AG09309 (cell line): Measurements from ENCODE around the gene ARFGAP1.

Experiments
- DNase-seq: peaks from one replicate; pipeline ENCODE4 v3.0.0-alpha.2; 2010; ENCODE audit warnings: low read depth
- H3K4me3 ChIP-seq: 2 replicates; pipeline ENCODE4 v1.5.1; 2011; ENCODE audit warnings: mild to moderate bottlenecking, low read depth, low read length, moderate library complexity; ENCODE audit not compliant: control insufficient read depth
- TF ChIP-seq, protein P1 (sequence below): IDR thresholded peaks from 2 replicates; pipeline ENCODE4 v1.5.1; 2011; ENCODE audit warnings: mild to moderate bottlenecking, low read depth, low read length, inconsistent platforms; ENCODE audit not compliant: insufficient read depth, control insufficient read depth; ENCODE audit errors: missing control alignments

The ARFGAP1 gene

DNA sequence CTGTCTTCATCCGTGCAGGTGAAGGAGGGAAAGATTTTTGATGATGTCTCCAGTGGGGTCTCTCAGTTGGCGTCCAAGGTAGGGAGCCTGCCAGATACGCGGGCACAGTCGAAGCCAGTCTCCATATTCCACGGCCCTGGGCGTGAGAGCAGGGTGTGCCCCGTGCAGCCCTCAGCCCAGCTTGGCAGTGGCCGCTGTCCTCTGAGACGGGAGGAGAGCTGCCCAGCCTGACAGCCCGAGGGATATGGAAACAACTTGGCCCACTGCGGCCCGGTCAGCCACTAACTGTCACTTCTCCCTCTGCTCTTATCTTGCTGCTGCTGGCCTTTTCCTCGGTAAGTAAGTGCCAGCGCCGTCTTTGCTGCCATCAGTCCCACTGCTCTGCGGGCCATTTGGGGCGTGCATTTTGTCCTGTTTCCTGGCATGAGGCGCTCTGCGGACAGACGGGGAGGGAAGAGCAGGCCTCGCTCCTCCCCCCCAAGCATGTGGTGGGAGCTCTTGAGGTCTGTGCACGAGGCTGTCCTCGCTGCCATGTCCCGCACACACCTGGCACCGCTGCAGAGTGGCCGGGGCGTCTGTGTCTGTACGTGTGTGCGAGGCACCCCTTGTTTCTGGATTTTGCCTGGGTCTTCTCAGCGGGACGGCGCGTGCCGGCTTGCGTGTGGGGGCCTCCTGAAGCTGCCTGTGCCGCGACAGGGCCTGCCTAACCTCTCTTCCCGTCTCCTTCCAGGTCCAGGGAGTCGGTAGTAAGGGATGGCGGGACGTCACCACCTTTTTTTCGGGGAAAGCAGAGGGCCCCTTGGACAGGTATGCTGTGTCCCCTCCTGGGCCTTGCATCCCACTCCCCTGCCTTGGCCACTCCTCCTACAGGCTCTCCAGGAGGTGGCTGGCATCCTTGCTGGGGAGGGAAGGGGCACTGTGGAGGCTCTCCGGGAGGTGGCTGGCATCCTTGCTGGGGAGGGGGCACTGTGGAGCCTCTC is 13.3 kb downstream of the ARFGAP1 start:
- DNase-seq: no peak
- TF ChIP-seq, protein P1, sequence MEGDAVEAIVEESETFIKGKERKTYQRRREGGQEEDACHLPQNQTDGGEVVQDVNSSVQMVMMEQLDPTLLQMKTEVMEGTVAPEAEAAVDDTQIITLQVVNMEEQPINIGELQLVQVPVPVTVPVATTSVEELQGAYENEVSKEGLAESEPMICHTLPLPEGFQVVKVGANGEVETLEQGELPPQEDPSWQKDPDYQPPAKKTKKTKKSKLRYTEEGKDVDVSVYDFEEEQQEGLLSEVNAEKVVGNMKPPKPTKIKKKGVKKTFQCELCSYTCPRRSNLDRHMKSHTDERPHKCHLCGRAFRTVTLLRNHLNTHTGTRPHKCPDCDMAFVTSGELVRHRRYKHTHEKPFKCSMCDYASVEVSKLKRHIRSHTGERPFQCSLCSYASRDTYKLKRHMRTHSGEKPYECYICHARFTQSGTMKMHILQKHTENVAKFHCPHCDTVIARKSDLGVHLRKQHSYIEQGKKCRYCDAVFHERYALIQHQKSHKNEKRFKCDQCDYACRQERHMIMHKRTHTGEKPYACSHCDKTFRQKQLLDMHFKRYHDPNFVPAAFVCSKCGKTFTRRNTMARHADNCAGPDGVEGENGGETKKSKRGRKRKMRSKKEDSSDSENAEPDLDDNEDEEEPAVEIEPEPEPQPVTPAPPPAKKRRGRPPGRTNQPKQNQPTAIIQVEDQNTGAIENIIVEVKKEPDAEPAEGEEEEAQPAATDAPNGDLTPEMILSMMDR: no peak
- no peak overlapping the region for H3K4me3 ChIP-seq

DNA sequence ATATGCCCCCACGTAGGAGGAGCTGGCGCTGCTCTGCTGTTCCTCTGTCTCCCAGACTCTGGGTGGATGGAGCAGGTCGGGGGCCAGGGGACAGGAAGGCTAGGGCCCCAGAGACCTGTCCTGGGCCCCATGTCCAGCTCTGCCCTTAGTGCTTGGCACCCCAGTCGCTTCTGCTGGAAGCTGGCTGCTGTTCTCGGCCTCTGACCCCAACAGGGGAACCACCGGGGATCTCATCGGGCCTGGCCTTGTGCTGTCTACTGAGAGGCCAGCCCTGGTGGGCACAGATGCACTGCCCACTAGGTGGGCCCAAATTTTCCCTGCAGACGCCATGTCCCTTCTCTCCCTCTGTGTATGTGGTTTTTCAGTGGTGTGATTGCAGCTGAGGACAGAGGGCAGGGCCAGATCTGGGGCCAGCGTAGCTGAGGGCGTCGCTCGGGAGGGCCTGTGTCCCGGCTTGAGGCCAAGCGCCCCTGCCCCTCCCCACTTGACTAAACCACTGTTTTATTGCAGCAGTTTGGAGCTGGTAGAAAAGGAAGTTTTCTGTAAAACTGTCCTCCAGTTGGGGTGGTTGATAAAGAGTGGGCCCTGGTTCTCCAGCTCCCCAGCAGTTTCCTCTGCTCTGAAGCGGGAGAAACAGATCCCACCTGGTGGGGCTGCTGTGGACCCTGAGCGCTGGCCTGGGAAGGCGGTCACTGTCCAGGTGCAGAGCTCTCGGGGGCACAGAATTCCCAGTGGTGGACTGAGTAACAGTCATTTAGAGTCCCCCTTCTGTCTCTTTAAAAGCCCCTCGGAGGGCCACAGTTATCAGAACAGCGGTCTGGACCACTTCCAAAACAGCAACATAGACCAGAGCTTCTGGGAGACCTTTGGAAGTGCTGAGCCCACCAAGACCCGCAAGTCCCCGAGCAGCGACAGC is 14.4 kb downstream of the ARFGAP1 start:
- DNase-seq: no peak
- TF ChIP-seq, protein P1: no peak

DNA sequence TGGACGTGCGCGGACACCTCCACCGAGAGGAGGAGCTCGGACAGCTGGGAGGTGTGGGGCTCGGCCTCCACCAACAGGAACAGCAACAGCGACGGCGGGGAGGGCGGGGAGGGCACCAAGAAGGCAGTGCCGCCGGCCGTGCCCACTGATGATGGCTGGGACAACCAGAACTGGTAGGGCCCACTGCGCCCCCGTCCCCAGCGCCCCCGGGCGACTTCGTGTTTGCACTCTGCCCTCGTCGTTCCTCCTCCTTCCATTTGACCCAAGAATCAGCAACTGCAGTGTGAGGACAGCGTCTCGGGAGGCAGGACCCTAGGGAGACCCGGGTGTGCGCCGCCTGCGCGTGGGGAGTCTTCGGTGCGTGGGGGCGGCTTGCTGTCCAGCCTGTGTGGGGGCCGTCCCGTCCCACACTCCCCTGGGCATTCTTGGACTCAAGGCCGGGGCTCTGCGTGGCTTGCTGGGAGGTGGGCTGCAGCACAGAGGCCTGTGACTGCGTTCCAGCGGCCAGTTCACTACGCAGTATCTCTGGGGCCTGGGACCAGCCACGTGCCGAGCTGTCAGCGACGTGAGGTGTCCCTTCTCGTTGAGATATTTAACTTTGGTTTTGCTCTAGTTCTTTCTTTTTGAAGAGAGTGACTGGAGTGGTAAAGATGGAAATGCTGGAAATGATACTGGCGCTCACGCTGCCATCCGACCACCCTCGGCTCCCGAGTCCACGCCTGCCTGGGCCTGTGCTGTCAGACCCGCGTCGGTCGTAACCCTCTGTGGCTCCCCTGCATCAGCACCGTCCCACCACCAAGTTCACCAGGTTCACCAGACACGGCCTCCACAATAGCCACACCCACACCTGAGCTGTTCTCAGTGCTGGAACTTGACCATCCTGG is 15.3 kb downstream of the ARFGAP1 start:
- TF ChIP-seq, protein P1: no peak
- no peak for DNase-seq
- no peak overlapping the region for H3K4me3 ChIP-seq

More for the DNA sequence above, 14.4 kb downstream of the ARFGAP1 start:
- H3K4me3 ChIP-seq: no peak overlapping the region

DNA sequence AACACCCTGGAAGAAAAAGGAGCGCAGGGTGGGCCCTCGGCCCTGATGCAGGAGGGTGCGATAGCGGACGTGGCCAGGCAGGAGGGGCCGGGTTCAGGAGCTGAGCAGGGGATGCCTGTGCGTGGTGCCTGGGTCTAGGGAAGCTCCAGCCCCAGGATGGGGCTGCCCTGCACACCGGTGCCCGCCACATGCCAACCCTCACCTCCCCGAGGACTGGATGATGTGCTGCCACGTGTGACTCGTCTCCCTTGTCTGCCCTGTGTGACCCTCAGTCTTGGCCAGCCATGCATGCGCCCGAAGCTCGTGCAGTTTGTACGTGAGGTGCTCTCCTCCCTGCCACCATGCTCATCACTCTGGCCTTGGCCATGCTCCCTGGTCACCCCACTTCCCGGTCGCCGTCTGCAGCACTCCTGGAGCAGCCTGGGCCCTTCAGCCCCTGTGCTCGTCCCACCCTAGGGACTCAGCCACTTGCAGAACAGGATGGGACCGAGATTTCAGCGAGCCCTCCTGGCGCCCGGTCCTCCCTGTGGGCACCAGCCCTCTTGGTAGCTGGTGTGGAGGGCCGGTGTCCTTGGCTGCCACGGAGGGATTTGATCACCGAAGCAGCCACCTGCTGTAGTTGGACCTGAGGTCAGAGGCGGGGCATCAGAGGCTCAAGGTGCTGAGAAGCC is 16.1 kb downstream of the ARFGAP1 start:
- TF ChIP-seq, protein P1: no peak
- no peak overlapping the region for H3K4me3 ChIP-seq
- no peak for DNase-seq

DNA sequence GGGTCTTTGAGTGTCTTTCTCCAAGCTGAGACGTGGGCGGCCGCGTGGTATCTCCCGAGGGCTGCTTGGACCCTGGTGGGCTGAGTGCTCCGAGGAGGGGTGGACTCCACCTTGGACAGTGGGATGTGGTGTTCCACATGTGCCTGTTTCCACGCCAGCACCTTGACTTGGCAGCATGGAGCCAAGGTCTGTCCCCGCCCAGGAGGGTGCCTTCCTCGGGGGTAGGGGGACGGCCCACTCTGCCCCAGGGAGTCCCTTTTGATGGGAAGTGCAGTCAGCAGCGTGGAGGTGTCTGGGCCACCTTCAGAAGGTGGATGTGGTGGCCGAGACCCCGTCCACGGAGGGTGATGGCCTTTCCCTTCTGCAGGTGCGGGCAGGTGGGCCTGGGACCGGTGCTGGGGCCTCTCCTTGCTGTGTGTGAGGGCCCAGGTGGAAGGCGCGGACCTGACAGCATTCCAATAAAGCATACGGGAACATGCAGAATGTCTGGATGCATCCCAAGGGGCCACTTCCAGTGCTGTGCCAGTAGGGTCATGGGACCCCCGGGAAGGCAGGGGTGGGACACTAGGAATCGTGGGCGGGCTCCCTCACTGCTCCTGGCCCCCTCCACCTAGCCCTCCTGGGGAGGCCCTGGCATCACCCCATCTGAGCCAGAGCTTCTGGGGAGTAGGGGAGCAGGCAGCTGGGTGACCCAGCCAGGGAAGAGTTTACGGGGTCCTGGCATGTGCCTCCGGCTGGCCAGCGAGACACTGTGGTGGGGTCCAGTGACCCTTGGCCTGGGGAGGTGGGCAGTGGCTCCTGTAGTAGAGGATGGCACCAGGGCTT is 16.9 kb downstream of the ARFGAP1 start:
- H3K4me3 ChIP-seq: no peak overlapping the region
- no peak for DNase-seq
- TF ChIP-seq, protein P1: no peak
